ENCODE measurements around the gene HTR2B. TPM values are rescaled to one million over a fixed set of nuclear protein-coding genes. Genes with fewer than 3 reads are reported as not detected.

The HTR2B gene
- total RNA-seq, 4 donors from 2014 or later: 2.3 to 16.8 (median 4.6) TPM

GRCh38 chr2:231161877-231162329 lies 37.1 kb upstream of the HTR2B start:
- Histone ChIP-seq H3K9me3 (no peaks in the 10 kb centered on the region), H3K27ac (peak overlapping the region; percentile 0 to 53 (median 30)), H3K4me1 (no peaks in the 10 kb centered on the region), H3K4me3 (replicated peaks in 1 of 3) (no peak overlapping the region), H3K27me3 (no peaks in the 10 kb centered on the region), H3K36me3 (peaks cover 11 to 12% of the 10 kb centered on the region in 2 donors)
- WGBS, 2 donors: 72 to 75% methylated on average over 2 of the region's 2 CpGs
- no peak for DNase-seq
- TF ChIP-seq CTCF (IDR thresholded peaks at IDR 0.05): no peak
- TF ChIP-seq POLR2A (IDR thresholded peaks at IDR 0.05): no peak
- intact Hi-C loops (cut with DNase I): no loop called here

- H3K27ac ChIP-seq: peak overlapping the region in 2 of 3 donors; percentile 0 to 30
- H3K36me3 ChIP-seq: peaks cover 6 to 7% of the 10 kb centered on the region in 2 donors
- intact Hi-C loops (cut with DNase I): no loop called here
- H3K9me3 ChIP-seq: no peaks in the 10 kb centered on the region
- H3K4me3 ChIP-seq (replicated peaks in 1 of 3): no peak overlapping the region
- H3K27me3 ChIP-seq: no peaks in the 10 kb centered on the region
- H3K4me1 ChIP-seq: no peaks in the 10 kb centered on the region
- TF ChIP-seq POLR2A (IDR thresholded peaks at IDR 0.05) (no peak), CTCF (IDR thresholded peaks at IDR 0.05) (no peak)
- WGBS, 2 donors: 85 to 90% methylated on average over 7 of the region's 7 CpGs
- no peak for DNase-seq
Measured at GRCh38 chr2:231161252-231161839, 36.5 kb upstream of the HTR2B start.

GRCh38 chr2:231160701-231161100 lies 35.9 kb upstream of the HTR2B start:
- H3K27me3 ChIP-seq: no peaks in the 10 kb centered on the region
- no peak for DNase-seq
- no peak overlapping the region for H3K27ac ChIP-seq
- no peak overlapping the region for H3K4me3 ChIP-seq (replicated peaks in 1 of 3)
- no peaks in the 10 kb centered on the region for H3K9me3 ChIP-seq
- H3K4me1 ChIP-seq: no peaks in the 10 kb centered on the region
- WGBS, 2 donors: 95 to 98% methylated on average over 5 of the region's 5 CpGs
- TF ChIP-seq CTCF (IDR thresholded peaks at IDR 0.05) (no peak), POLR2A (IDR thresholded peaks at IDR 0.05) (no peak)
- intact Hi-C loops (cut with DNase I): no loop called here
- H3K36me3 ChIP-seq: peaks cover 0 to under 1% of the 10 kb centered on the region in 2 donors

GRCh38 chr2:231159306-231159705 lies 34.5 kb upstream of the HTR2B start:
- no peak for DNase-seq
- intact Hi-C loops (cut with DNase I): no loop called here
- no peaks in the 10 kb centered on the region for H3K36me3 ChIP-seq
- H3K9me3 ChIP-seq: no peaks in the 10 kb centered on the region
- H3K27ac ChIP-seq: no peak overlapping the region
- H3K4me1 ChIP-seq: no peaks in the 10 kb centered on the region
- H3K4me3 ChIP-seq (replicated peaks in 1 of 3): no peak overlapping the region
- no peaks in the 10 kb centered on the region for H3K27me3 ChIP-seq
- TF ChIP-seq CTCF (IDR thresholded peaks at IDR 0.05) (no peak), POLR2A (IDR thresholded peaks at IDR 0.05) (no peak)

- Histone ChIP-seq H3K27ac (no peak overlapping the region), H3K4me3 (replicated peaks in 1 of 3) (no peak overlapping the region), H3K9me3 (no peaks in the 10 kb centered on the region), H3K36me3 (peaks cover 7 to 11% of the 10 kb centered on the region in 2 donors), H3K27me3 (no peaks in the 10 kb centered on the region), H3K4me1 (peaks cover under 1 to 2% of the 10 kb centered on the region in 2 donors)
- no peak for DNase-seq
- intact Hi-C loops (cut with DNase I): no loop called here
- no peak for TF ChIP-seq POLR2A (IDR thresholded peaks at IDR 0.05)
- no peak for TF ChIP-seq CTCF (IDR thresholded peaks at IDR 0.05)
- WGBS, 2 donors: 87 to 94% methylated on average over 8 of the region's 8 CpGs
Measured at GRCh38 chr2:231152800-231153557, 28.1 kb upstream of the HTR2B start.

Measured in thyroid gland (tissue), 4 donors.